DOHH2 (cell line): ENCODE measurements around the gene TMEM208.

Source experiments
- H3F3A ChIP-seq: fragments of 200-600 bp; sonication (generic), shearing (Covaris generic); 2 replicates; pipeline ENCODE4 v1.6.0; 2016; ENCODE audit warnings: antibody characterized with exemption, mild to moderate bottlenecking; ENCODE audit not compliant: control insufficient read depth, insufficient read depth
- H3K27ac ChIP-seq: fragments of 200-600 bp; sonication (generic); 2 replicates; pipeline ENCODE4 v1.5.1; 2014; ENCODE audit warnings: low read depth, mild to moderate bottlenecking, low read length, moderate library complexity
- H3K27me3 ChIP-seq: fragments of 200-600 bp; sonication (generic); 2 replicates; pipeline ENCODE4 v1.6.1; 2014; ENCODE audit warnings: mild to moderate bottlenecking, low read length, mixed read lengths; ENCODE audit not compliant: control insufficient read depth
- H3K36me3 ChIP-seq: fragments of 200-600 bp; sonication (generic); 2 replicates; pipeline ENCODE4 v1.6.1; 2014; ENCODE audit warnings: mild to moderate bottlenecking, low read length, moderate library complexity, mixed read lengths; ENCODE audit not compliant: control insufficient read depth
- H3K4me1 ChIP-seq: fragments of 200-600 bp; sonication (generic); 2 replicates; pipeline ENCODE4 v1.6.1; 2014; ENCODE audit warnings: mild to moderate bottlenecking, low read length, mixed read lengths; ENCODE audit not compliant: control insufficient read depth
- H3K4me2 ChIP-seq: fragments of 200-600 bp; sonication (generic); 2 replicates; pipeline ENCODE4 v1.6.0; 2014; ENCODE audit warnings: mild to moderate bottlenecking, low read length, moderate library complexity
- H3K4me3 ChIP-seq: fragments of 200-600 bp; sonication (generic); 2 replicates; pipeline ENCODE4 v1.5.1; 2014; ENCODE audit warnings: mild to moderate bottlenecking, low read length, mixed read lengths
- H3K79me2 ChIP-seq: fragments of 200-600 bp; sonication (generic); 2 replicates; pipeline ENCODE4 v1.6.1; 2014; ENCODE audit warnings: mild to moderate bottlenecking, low read length, mixed read lengths; ENCODE audit not compliant: control insufficient read depth
- H3K9me2 ChIP-seq: fragments of 200-600 bp; sonication (generic); replicated peaks from 2 replicates; pipeline ENCODE4 v1.6.1; 2014; ENCODE audit warnings: mild to moderate bottlenecking, low read length, mixed read lengths; ENCODE audit not compliant: control insufficient read depth
- H3K9me3 ChIP-seq: fragments of 200-600 bp; sonication (generic); 2 replicates; pipeline ENCODE4 v1.6.1; 2014; ENCODE audit warnings: antibody characterized with exemption, low read length, mixed read lengths; ENCODE audit not compliant: control insufficient read depth, insufficient read depth
- H4K20me1 ChIP-seq: fragments of 200-600 bp; sonication (generic); 2 replicates; pipeline ENCODE4 v1.6.0; 2014; ENCODE audit warnings: low read depth, mild to moderate bottlenecking, antibody characterized with exemption, low read length, moderate library complexity; ENCODE audit not compliant: control insufficient read depth, insufficient read depth
- EZH2phosphoT487 ChIP-seq: fragments of 200-600 bp; sonication (generic); IDR thresholded peaks from 2 replicates; pipeline ENCODE4 v1.6.1; 2017; ENCODE audit warnings: borderline replicate concordance, mild to moderate bottlenecking, antibody characterized with exemption, low read length, moderate library complexity, mixed read lengths
- TF ChIP-seq, protein P1 (sequence below): fragments of 200-600 bp; sonication (generic); IDR thresholded peaks from one replicate; pipeline ENCODE4 v1.5.1; 2014; ENCODE audit warnings: antibody characterized with exemption, mild to moderate bottlenecking, low read depth, low read length; ENCODE audit not compliant: poor library complexity, severe bottlenecking

TMEM208 gene

DNA sequence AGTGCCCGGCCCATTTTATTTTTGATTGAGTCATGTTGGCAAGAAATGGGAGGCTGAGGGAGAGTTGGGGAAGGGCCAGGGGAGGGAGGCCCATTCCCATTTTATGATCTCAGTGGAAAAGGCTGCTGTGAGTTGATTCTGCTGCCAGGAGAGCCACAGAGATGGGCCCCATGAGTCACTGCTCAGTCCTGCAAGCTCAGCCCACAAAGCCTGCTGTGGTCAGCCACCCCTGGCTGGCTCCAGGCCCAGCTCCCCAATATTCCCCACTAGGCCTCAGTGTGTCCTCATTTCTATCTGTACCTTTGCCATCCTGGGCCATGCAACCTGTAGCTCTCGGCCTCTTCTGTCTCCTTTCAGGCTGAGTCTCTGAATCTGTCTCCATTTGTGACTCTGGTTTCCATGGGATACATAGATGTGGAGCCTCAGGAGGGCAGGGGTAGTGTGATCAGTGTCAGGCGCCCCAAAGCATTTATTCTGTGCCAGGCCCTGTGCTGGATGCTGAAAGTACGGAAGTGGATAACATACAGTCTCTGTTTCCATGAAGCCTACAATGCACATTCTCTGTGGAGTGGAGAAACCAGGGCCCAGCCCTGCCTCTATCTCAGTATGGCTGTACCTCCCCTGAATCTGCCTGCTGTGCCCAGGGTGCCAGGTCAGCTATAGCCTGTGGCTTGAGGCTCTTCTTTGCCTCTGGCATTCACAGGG is 50.5 kb downstream of the TMEM208 start:
- H3K27ac ChIP-seq: no peak overlapping the region
- H3K4me2 ChIP-seq: peak overlapping the region; percentile 63
- peaks cover 13% of the 10 kb centered on the region for H3K4me1 ChIP-seq
- H3K4me3 ChIP-seq: peak overlapping the region; percentile 79
- no peaks in the 10 kb centered on the region for H4K20me1 ChIP-seq
- H3K9me2 ChIP-seq: no peaks in the 10 kb centered on the region
- peaks cover 12% of the 10 kb centered on the region for H3K36me3 ChIP-seq
- H3K79me2 ChIP-seq: peaks cover 13% of the 10 kb centered on the region
- H3F3A ChIP-seq: no peaks in the 10 kb centered on the region
- H3K9me3 ChIP-seq: no peaks in the 10 kb centered on the region
- TF ChIP-seq, protein P1, sequence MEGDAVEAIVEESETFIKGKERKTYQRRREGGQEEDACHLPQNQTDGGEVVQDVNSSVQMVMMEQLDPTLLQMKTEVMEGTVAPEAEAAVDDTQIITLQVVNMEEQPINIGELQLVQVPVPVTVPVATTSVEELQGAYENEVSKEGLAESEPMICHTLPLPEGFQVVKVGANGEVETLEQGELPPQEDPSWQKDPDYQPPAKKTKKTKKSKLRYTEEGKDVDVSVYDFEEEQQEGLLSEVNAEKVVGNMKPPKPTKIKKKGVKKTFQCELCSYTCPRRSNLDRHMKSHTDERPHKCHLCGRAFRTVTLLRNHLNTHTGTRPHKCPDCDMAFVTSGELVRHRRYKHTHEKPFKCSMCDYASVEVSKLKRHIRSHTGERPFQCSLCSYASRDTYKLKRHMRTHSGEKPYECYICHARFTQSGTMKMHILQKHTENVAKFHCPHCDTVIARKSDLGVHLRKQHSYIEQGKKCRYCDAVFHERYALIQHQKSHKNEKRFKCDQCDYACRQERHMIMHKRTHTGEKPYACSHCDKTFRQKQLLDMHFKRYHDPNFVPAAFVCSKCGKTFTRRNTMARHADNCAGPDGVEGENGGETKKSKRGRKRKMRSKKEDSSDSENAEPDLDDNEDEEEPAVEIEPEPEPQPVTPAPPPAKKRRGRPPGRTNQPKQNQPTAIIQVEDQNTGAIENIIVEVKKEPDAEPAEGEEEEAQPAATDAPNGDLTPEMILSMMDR: no peak
- no peak for TF ChIP-seq EZH2phosphoT487
- H3K27me3 ChIP-seq: no peaks in the 10 kb centered on the region

DNA sequence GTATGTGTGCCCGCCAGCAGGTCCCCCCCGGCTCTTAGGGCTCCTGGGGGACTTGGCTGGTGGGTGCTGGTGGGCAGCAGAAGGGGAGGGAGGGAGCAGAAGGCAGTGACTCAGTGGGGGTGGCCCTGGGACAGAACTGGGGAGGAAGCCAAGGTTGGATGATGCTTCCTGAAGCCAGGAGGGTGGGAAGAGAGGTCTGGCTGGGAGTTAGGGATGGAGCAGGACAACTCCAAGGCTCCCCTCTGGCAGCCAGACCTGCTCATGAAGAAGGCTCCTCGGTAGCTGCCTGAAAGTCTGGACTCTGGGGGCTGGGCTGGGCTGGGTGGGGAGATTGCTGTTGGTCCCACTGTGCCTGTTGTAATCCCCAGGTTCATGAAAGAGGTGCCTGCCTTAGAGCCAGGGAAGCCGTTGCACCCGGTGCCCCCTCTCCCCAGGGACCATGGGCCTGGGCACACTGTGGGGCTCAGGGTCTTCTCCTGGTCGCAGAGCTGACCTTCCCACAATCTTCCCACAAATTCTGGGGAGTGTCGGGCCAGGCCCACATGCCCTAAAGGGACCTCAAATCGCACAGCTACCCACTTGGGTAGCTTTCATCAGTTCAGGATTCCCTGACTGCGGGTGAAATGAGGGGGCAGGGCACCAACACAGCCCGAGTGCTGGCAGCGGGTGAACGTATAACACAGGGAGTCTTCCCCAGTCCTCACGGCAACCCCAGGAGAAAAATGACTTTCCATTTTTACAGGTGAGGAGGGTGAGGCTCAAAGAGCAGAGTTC is 51.3 kb downstream of the TMEM208 start:
- TF ChIP-seq EZH2phosphoT487: no peak
- TF ChIP-seq, protein P1: no peak
- Histone ChIP-seq H3K9me3 (no peaks in the 10 kb centered on the region), H4K20me1 (no peaks in the 10 kb centered on the region), H3K79me2 (peaks cover 13% of the 10 kb centered on the region), H3K9me2 (no peaks in the 10 kb centered on the region), H3K4me3 (peak overlapping the region; percentile 79), H3K36me3 (peaks cover 12% of the 10 kb centered on the region), H3K27ac (no peak overlapping the region), H3K27me3 (no peaks in the 10 kb centered on the region), H3K4me2 (peak overlapping the region; percentile 63), H3K4me1 (peaks cover 13% of the 10 kb centered on the region), H3F3A (no peaks in the 10 kb centered on the region)
